Posterior vena cava (tissue), 2 donors: ENCODE data around the gene DELE1. TPM values are rescaled to one million over a fixed set of nuclear protein-coding genes. Genes with fewer than 3 reads are reported as not detected.

ENCODE experiments used
- DNase-seq: peaks from one replicate; pipeline ENCODE4 v3.0.0-alpha.2; 2020; ENCODE audit warnings: low spot score
- intact Hi-C, 2 donors: fragments of 100-400 bp; cut with DNase I; formaldehyde crosslinking; loops; one replicate each; pipeline versions ENCODE4 v1.14.1 to v1.14.2; 2022 to 2023
- long read RNA-seq, 2 donors: library from polyadenylated mRNA; unstranded; transcript quantifications; one replicate each; pipeline ENCODE4 v2.0.0, GENCODE V29; 2020 to 2021
- total RNA-seq, 2 donors: library from RNA; stranded (reverse); fragmentation: NEBNext Ultra II Directional; extraction: Animal tissue kit (Norgen Biotek cat#: 25700); gene quantifications; one replicate each; pipeline ENCODE4 v1.2.1, GENCODE V29; 2021
- donor health status: DM: yes; HTN: yes; CAD: no.
- donor health status: DM: yes; HTN: yes; CAD: no.

The DELE1 gene, protein sequence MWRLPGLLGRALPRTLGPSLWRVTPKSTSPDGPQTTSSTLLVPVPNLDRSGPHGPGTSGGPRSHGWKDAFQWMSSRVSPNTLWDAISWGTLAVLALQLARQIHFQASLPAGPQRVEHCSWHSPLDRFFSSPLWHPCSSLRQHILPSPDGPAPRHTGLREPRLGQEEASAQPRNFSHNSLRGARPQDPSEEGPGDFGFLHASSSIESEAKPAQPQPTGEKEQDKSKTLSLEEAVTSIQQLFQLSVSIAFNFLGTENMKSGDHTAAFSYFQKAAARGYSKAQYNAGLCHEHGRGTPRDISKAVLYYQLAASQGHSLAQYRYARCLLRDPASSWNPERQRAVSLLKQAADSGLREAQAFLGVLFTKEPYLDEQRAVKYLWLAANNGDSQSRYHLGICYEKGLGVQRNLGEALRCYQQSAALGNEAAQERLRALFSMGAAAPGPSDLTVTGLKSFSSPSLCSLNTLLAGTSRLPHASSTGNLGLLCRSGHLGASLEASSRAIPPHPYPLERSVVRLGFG
- total RNA-seq, result 10 to 100 TPM; 46.4 to 49.6 TPM
- long read RNA-seq, donor 1, full-length matches to known transcripts, result 1 of 8 reads
- long read RNA-seq, donor 1, partial matches to known transcripts, result 4 of 8 reads
- long read RNA-seq, donor 1, other reads (novel, unspliced or antisense), result 3 of 8 reads
- long read RNA-seq, donor 2, full-length matches to known transcripts, result 12 of 55 reads
- long read RNA-seq, donor 2, partial matches to known transcripts, result 23 of 55 reads
- long read RNA-seq, donor 2, other reads (novel, unspliced or antisense), result 20 of 55 reads

- DNase-seq, result peak; percentile 99
- intact Hi-C loops, result no loop called here
Observed at GRCh38 chr5:141923448-141924313, at the start of gene DELE1. Gene DELE1 (plus strand): TSS chr5:141923871. CDS start chr5:141923942, 71 bp downstream.

DNA sequence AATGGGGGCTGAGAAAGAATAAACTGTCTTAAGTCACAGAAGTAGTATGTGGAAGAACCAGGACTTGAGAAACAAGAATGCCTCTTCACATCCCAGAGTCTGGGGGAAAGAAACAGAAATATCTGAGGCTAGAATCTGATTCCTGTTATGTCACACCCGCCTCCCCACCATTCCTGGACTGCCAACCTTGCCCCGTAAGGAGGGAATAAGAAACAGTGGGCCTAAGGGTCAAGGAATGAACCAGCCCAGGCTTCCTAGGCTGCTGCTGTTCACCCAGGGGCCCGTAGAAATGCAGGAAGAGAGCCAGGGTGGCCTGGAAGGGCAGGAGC lies 49.8 kb upstream of the DELE1 start:
- peak; percentile 38 for DNase-seq
- intact Hi-C loops, result no loop called here

GRCh38 chr5:141874262-141874964 lies 49.3 kb upstream of the DELE1 start:
- DNase-seq, result peak; percentile 51
- intact Hi-C loops, result no loop called here

DNA sequence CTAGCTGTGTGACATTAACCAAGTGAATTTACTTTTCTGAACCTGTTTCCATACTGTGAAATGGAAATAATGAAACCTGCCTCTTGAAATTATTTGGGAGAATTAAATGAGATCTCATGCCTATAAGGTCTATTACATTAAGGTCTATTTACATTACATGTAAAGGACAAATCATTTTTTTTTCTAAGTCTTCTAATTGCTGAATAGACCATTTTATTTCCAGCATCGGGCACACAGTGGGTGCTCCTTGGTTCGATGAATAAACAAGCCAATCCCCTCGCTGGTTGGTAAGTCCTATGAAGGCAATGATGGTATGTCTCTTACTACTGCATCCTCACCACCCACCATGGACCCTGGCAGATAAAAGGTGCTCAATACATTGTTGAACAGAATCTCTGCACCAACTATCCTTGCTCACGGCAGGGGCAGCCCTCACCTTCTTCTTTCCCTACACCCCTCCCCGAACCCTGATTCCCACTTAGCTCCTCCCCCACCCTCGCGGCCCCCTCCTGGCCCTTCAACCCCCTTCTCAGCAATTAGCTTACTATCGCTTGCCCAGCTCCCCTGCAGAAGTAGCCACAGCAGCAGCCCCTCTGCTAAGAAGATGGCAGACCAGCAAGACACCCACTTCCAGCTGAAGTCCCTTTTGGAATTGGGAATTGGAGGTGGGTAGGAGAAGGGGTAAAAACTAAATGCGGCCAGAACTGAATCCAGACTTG lies 48.5 kb upstream of the DELE1 start:
- intact Hi-C loops, result loop anchor here in 1 of 2 donors (5.0 kb wide), 1 partner anchor 82 kb away; the partner anchor contains the start of gene PCDH12
- peak; percentile 74 for DNase-seq

DNA sequence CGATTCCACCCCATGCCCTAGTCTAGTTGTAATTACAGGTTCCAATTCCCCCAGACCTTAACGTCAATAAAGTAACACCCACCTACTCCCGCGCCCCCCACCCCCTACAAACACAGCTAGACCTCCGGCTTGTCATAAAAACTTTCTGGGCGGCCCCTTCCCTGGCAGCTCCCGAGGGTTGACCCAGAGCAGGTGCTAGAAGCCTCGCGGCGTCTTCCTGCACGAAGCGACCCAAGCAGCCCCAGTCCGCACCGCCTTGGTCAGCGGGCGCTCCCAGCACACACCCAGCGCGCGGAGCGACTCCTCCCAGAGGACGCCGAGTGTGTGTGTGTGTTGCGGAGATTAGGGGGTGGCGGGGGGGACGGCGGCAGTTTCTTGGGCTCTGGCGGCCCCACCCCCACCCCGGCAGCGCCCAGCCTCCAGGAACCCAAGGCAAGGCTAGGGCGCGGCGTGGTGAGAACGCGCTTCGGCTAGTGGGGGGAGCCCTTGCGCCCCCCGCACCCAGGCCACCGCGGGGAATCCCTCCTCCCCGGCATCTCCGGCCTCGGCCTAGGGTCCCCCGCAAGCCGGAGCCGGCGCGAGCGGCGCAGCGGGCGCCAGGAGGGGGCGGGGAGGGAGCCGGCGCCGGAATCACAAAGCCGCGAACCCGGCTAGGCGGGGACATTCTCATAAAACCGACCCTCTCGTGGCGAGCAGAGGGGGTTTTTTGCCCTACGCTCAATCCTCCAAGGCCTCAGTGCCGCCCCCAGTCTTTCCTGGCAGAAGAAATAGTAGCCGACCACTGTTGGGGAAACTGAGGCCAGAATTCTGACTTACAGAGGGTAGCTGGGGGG lies 47.7 kb upstream of the DELE1 start:
- intact Hi-C loops, result loop anchor here in 1 of 2 donors (5.0 kb wide), 1 partner anchor 81 kb away; the partner anchor contains the start of gene PCDH12

DNA sequence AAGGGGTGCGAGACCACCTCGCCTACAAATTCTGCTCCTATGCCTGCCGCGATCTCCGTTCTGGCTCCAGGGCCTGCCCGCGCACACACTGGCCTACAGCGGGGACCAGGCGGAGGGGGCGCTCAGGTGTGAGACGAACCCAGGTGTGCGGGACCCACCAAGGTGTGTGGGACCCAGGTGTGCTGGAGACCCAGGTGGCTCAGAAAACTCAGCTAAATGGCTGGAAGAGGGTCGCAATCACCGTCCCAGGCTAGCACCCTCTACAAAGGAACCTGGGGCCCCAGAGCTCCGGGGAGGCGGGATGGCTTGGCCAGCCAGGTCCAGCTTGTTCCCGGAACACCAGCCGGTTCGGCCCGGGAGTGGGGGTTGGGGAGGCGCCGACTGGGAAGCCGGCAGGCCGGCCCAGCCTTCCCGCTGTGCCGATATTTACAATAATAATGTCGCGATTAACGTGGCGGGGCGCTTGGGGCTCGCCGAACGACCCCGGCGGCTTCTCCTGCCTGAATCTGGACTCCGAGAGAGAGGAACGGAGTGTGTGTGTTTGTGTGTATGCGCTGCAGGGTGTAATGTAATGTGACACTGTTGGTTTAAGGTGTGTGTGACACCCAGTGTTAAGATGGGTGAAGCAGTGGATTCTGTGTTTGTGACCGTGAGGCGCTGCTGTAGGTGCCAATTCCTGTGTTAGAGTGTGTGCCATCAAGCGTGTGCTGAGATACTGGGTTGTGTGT lies 46.9 kb upstream of the DELE1 start:
- peak; percentile 67 for DNase-seq
- intact Hi-C loops, result loop anchor here in 1 of 2 donors (5.0 kb wide), 1 partner anchor 81 kb away; the partner anchor contains the start of gene PCDH12

More for the DNA sequence above, 47.7 kb upstream of the DELE1 start:
- DNase-seq, result peak; percentile 76

DNA sequence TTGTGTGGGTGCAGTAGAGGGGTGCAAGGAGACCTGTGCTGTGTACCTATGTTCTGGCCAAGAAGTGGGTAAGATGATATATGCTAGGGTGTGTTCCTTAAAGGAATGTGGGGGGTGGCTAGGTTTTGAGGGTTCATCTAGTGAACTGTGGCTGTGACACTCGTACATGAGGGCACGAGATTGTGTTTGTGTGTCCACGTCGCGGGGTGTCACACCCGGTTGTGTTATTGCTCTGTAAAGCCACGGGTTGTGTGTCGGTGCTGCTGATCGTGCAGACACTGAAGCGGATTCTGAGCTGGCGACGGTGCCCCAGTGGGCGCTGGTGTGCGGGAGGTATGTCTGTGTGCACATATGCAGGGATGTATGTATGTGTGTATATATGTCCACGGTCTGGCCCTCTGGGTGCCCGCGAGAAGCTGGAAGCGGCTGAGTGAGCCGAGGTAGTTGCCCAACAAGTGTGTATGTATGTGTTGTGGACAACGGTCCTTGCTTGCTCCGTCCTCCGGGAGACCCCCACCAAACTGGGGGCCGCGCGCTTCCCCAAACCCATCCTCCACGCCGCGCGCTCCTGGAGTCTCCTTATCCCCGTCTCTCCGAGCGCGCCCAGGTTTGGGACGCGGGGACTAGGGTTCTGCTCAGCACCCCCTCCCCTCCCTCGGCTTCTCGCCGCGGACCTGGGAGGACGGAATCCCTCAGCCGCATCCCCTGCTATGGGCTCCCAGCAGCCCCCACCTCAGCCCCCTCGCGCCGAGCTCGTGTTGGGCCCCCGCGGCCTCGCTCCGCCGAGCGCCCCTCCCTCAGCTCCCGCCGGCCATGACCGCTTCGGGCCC lies 46.1 kb upstream of the DELE1 start:
- DNase-seq, result peak; percentile 80
- intact Hi-C loops, result loop anchor here in 1 of 2 donors (5.0 kb wide), 1 partner anchor 80 kb away; the partner anchor contains the start of gene PCDH12

- intact Hi-C loops, result loop anchor here in 1 of 2 donors (5.0 kb wide), 1 partner anchor 79 kb away; the partner anchor contains the start of gene PCDH12
- DNase-seq, result peak; percentile 84
Observed at GRCh38 chr5:141878186-141878710, 45.4 kb upstream of the DELE1 start, which contains the start of gene PCDH1. Gene PCDH1 (minus strand): TSS chr5:141878410. CDS start chr5:141878262, 148 bp downstream.

DNA sequence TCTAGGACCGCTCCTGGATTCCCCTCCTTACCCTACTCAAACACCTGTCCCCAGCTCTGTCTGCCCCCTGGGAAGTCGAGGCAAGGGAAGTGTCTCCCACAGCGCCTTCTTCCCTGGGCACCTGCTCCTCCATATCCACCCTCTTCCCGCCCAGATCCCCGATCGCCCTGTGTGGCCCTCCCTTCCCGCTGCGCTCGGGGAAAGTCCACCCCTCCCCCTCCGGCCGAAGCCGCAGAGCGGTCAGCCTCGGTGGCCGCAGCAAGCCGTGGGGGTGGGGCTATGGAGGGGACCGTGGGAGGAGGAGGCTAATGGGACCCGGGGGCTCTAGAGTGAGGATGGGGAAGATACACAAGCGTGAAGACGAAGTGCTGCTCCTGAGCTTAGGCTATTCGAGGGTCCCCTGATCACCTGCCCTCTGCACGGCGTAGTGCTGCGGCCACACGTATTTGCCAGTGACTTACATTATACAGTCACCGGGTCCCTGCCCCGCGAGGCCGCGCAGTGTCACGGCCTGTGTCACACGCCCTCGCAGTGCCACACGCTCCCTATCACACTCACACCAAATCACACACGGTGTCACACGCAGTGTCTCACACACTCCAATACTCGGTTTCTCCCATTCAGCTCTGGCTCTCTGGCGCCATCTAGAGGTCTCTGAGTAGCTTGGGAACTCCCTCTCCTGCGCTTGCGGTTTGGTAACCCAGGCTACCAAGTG lies 44.8 kb upstream of the DELE1 start:
- intact Hi-C loops, result loop anchor here in 1 of 2 donors (5.0 kb wide), 1 partner anchor 78 kb away; the partner anchor contains the start of gene PCDH12
- peak; percentile 95 for DNase-seq

DNA sequence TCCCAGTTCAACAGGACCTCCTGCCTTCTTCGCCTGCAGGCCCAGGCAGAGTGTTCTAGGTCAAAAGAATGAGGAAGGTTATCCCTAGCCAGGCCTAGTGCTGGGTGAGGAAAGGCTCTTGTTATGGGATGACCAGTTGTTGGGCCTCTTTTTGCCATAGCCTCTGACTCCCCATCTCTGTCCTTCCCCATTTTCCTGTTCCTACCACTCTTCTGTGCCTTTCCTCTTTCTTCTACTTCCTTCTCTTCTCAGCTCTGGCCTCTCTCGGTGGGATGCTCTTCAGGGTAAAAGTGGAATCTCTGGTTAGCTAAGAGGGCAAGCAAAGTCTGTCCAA lies 44.3 kb upstream of the DELE1 start:
- intact Hi-C loops, result loop anchor here in 1 of 2 donors (5.0 kb wide), 1 partner anchor 78 kb away; the partner anchor contains the start of gene PCDH12
- no peak for DNase-seq

DNA sequence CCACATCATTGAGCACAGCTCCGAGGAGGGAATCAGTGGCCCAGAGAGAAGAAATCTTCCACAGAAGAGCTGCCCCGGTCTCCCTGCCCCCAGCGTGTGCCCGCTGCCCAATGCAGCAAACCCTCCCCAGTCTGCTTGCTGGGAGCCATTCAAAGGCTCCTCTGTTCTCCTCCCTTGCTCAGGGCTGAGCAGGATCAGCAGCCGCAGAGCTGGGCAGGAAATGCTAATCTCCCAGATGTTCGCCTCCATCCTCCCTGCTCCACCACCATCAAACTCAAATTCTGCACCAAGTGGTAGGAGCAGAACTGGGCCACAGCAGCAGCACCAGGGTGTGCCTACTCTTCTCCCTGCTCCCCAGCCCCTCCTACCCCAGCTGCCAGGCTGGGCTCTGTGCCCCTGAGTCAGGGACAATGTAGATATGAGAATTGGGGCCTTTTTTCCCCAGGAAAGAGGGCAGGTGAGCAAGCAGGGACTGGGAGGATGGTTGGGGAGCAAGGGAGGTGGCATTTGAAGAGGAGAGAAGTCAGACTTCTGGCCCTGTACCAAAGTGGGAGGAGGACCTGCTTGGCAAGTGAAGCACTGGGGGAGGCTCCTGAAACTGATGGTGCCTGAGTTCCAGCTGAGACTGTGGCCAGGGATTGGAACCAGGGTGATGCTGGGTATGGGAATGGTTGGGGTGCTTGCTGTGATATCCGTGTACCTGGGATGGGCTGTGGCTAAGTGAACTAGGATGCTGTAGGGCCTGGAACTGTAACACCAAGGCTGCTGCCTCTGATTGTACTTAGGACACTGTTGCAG lies 43.5 kb upstream of the DELE1 start:
- peak; percentile 68 for DNase-seq
- intact Hi-C loops, result loop anchor here (2.0 to 5.0 kb wide), 3 partner anchors 77 to 178 kb away; partner anchors contain the start of gene PCDH12 (in 2 of the 2)

DNA sequence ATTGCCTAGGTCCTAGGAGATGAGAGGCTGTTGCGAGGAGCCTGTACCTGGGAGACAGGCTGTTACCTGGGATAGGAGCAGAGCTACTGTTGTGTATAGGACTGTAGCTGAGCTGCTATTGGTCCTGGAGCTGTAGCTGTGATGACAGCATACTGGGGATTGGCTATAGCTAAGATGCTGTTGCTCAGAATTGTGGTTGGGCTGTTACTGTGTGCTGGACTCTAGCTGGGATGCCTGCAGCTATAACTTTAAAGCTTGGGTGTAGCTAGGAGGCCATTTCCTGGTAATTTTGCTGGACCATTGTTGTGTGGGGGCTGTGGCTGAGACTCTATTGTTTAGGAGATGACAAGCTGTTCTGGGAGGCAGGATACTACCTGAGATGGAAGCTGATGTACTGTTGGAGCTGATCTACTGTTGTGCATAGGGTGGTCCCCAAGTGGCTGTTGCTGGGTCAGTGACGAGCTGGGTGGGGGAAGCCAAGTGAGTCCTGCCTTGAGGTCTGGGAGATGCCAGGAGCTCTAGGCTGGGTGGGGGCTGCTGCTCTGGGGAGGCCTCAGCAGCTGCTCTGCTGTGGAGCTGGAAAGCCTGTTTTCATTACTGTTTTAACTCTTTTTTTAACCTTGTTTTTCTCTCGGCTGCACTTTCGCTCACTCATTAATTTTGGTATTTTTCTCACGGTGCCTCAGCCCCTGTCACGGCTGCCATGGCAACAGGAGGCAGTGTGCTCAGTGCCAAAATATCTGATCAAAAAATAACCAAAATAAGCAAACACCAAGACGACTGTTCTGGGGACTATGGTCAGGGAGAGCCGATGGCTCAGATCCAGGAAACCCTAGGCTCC lies 42.5 kb upstream of the DELE1 start:
- intact Hi-C loops, result loop anchor here (2.0 to 5.0 kb wide), 3 partner anchors 76 to 179 kb away; partner anchors contain the start of gene PCDH12 (in 1 of the 2)
- DNase-seq, result peak; percentile 70
